ENCODE results near the gene IL1R1.

IL1R1 gene

DNA sequence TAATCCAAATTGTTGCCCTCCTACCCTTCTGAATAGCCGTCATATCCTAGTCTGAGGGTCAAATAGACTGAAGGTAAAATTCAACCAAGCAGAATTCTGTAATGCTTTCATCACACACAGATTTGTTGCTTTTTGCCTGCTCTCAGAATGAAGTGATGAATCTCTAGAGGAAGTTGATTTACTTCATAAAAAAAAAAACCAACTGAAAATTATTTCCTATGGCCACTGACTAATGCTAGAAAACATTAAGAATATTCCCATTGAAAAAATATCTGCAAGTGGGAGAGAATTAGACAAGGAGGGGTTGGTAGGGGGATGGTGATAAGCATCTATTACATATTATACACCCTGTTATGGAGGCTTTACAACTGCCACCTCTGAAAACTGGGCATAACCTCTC is 42.0 kb downstream of the IL1R1 start:
- no peak overlapping the region for H3K23ac ChIP-seq (ENCODE audit: low read depth, low read length, poor library complexity)
- no peak for DNase-seq (ENCODE audit: low spot score)
- H3K27me3 ChIP-seq (ENCODE audit: control insufficient read depth in 3 of 3, insufficient read depth in 3 of 3, low read depth in 1 of 3, low read length in 3 of 3), result peaks cover 0 to 17% (median 13%) of the 10 kb centered on the region in 3 experiments
- H3K9ac ChIP-seq (ENCODE audit: low read depth, low read length, poor library complexity), result no peak overlapping the region
- H3K36me3 ChIP-seq (replicated peaks in 1 of 2; ENCODE audit: control insufficient read depth in 2 of 2, insufficient read depth in 2 of 2, low read length in 2 of 2), result no peaks in the 10 kb centered on the region
- no peak overlapping the region for H4K91ac ChIP-seq (ENCODE audit: low read depth, low read length, poor library complexity)
- no peak overlapping the region for H2BK120ac ChIP-seq (ENCODE audit: low read depth, low read length)
- no CpG with 5 or more reads among the region's 1 CpG for WGBS, 2 donors (ENCODE audit: extremely low coverage in 2 of 2, insufficient read length in 2 of 2, insufficient replicate concordance in 1 of 2)
- no peak overlapping the region for H3K4ac ChIP-seq (ENCODE audit: low read length)
- H2BK5ac ChIP-seq (ENCODE audit: low read length), result no peak overlapping the region
- no peak overlapping the region for H3K14ac ChIP-seq (ENCODE audit: low read length)
- H3K4me1 ChIP-seq (ENCODE audit: control insufficient read depth in 2 of 2, insufficient read depth in 1 of 2, low read depth in 1 of 2, low read length in 2 of 2), result no peaks in the 10 kb centered on the region
- H2BK15ac ChIP-seq (ENCODE audit: low read length), result no peak overlapping the region
- no peak overlapping the region for H2BK12ac ChIP-seq (ENCODE audit: low read length)
- H3K79me1 ChIP-seq (ENCODE audit: low read depth, low read length), result peaks cover 1% of the 10 kb centered on the region
- no peak overlapping the region for H3K27ac ChIP-seq (replicated peaks; ENCODE audit: low read length)
- H3K4me2 ChIP-seq (ENCODE audit: insufficient read depth, low read length, poor library complexity, severe bottlenecking), result no peak overlapping the region
- H2AFZ ChIP-seq (ENCODE audit: low read length), result no peak overlapping the region
- H3K9me3 ChIP-seq (replicated peaks in 1 of 2; ENCODE audit: control insufficient read depth in 2 of 2, insufficient read depth in 1 of 2, low read depth in 1 of 2, low read length in 2 of 2), result no peaks in the 10 kb centered on the region
- H2AK5ac ChIP-seq (ENCODE audit: low read depth, low read length), result no peak overlapping the region
- H3K18ac ChIP-seq (ENCODE audit: low read length), result no peak overlapping the region
- no peak overlapping the region for H4K8ac ChIP-seq (ENCODE audit: low read depth, low read length)
- H3K4me3 ChIP-seq (ENCODE audit: low read length in 2 of 2), result no peak overlapping the region

GRCh38 chr2:102185347-102185746 is 42.8 kb downstream of the IL1R1 start:
- Histone ChIP-seq H4K91ac (ENCODE audit: low read depth, low read length, poor library complexity) (no peak overlapping the region), H3K79me1 (ENCODE audit: low read depth, low read length) (peaks cover 1% of the 10 kb centered on the region), H3K18ac (ENCODE audit: low read length) (no peak overlapping the region), H3K9me3 (replicated peaks in 1 of 2; ENCODE audit: control insufficient read depth in 2 of 2, insufficient read depth in 1 of 2, low read depth in 1 of 2, low read length in 2 of 2) (no peaks in the 10 kb centered on the region), H3K9ac (ENCODE audit: low read depth, low read length, poor library complexity) (no peak overlapping the region), H3K36me3 (replicated peaks in 1 of 2; ENCODE audit: control insufficient read depth in 2 of 2, insufficient read depth in 2 of 2, low read length in 2 of 2) (no peaks in the 10 kb centered on the region), H2BK120ac (ENCODE audit: low read depth, low read length) (no peak overlapping the region), H2BK12ac (ENCODE audit: low read length) (no peak overlapping the region), H3K27ac (replicated peaks; ENCODE audit: low read length) (no peak overlapping the region), H4K8ac (ENCODE audit: low read depth, low read length) (no peak overlapping the region), H3K4me2 (ENCODE audit: insufficient read depth, low read length, poor library complexity, severe bottlenecking) (no peak overlapping the region), H2AFZ (ENCODE audit: low read length) (no peak overlapping the region), H3K23ac (ENCODE audit: low read depth, low read length, poor library complexity) (no peak overlapping the region), H3K4me3 (ENCODE audit: low read length in 2 of 2) (no peak overlapping the region), H3K4me1 (ENCODE audit: control insufficient read depth in 2 of 2, insufficient read depth in 1 of 2, low read depth in 1 of 2, low read length in 2 of 2) (no peaks in the 10 kb centered on the region), H2BK15ac (ENCODE audit: low read length) (no peak overlapping the region), H3K4ac (ENCODE audit: low read length) (no peak overlapping the region), H3K27me3 (ENCODE audit: control insufficient read depth in 3 of 3, insufficient read depth in 3 of 3, low read depth in 1 of 3, low read length in 3 of 3) (peaks cover 0 to 17% (median 13%) of the 10 kb centered on the region in 3 experiments), H2AK5ac (ENCODE audit: low read depth, low read length) (no peak overlapping the region), H3K14ac (ENCODE audit: low read length) (no peak overlapping the region), H2BK5ac (ENCODE audit: low read length) (no peak overlapping the region)
- no peak for DNase-seq (ENCODE audit: low spot score)
- whole genome bisulfite sequencing, 2 donors (ENCODE audit: extremely low coverage in 2 of 2, insufficient read length in 2 of 2, insufficient replicate concordance in 1 of 2), result no CpG with 5 or more reads among the region's 2 CpGs

GRCh38 chr2:102186791-102187495 is 44.4 kb downstream of the IL1R1 start, which contains the start of gene IL1RL2:
IL1RL2 (plus strand) TSS chr2:102187023; CDS start chr2:102187868, 845 bp downstream.
- Histone ChIP-seq H2BK15ac (ENCODE audit: low read length) (no peak within 1 kb of the TSS), H2BK5ac (ENCODE audit: low read length) (no peak within 1 kb of the TSS), H2AK5ac (ENCODE audit: low read depth, low read length) (no peak within 1 kb of the TSS), H3K18ac (ENCODE audit: low read length) (peak within 1 kb of the TSS; percentile 64), H3K9me3 (replicated peaks in 1 of 2; ENCODE audit: control insufficient read depth in 2 of 2, insufficient read depth in 1 of 2, low read depth in 1 of 2, low read length in 2 of 2) (no peaks in the 10 kb centered on the region), H3K27ac (replicated peaks; ENCODE audit: low read length) (no peak within 1 kb of the TSS), H3K36me3 (replicated peaks in 1 of 2; ENCODE audit: control insufficient read depth in 2 of 2, insufficient read depth in 2 of 2, low read length in 2 of 2) (no peaks in the 10 kb centered on the region), H4K91ac (ENCODE audit: low read depth, low read length, poor library complexity) (no peak within 1 kb of the TSS), H3K4me1 (ENCODE audit: control insufficient read depth in 2 of 2, insufficient read depth in 1 of 2, low read depth in 1 of 2, low read length in 2 of 2) (no peaks in the 10 kb centered on the region), H3K4me3 (ENCODE audit: low read length in 2 of 2) (peak within 1 kb of the TSS in 1 of 2 donors; percentile 69), H2BK120ac (ENCODE audit: low read depth, low read length) (no peak within 1 kb of the TSS), H3K14ac (ENCODE audit: low read length) (no peak within 1 kb of the TSS), H3K9ac (ENCODE audit: low read depth, low read length, poor library complexity) (no peak within 1 kb of the TSS), H2AFZ (ENCODE audit: low read length) (peak within 1 kb of the TSS; percentile 35), H3K27me3 (ENCODE audit: control insufficient read depth in 3 of 3, insufficient read depth in 3 of 3, low read depth in 1 of 3, low read length in 3 of 3) (peaks cover 0 to 17% (median 13%) of the 10 kb centered on the region in 3 experiments), H3K4ac (ENCODE audit: low read length) (no peak within 1 kb of the TSS), H2BK12ac (ENCODE audit: low read length) (no peak within 1 kb of the TSS), H3K23ac (ENCODE audit: low read depth, low read length, poor library complexity) (no peak within 1 kb of the TSS), H4K8ac (ENCODE audit: low read depth, low read length) (peak within 1 kb of the TSS; percentile 10), H3K79me1 (ENCODE audit: low read depth, low read length) (peaks cover 1% of the 10 kb centered on the region), H3K4me2 (ENCODE audit: insufficient read depth, low read length, poor library complexity, severe bottlenecking) (peak within 1 kb of the TSS; percentile 54)
- DNase-seq (ENCODE audit: low spot score), result no peak
- no CpG with 5 or more reads among the region's 36 CpGs for WGBS, 2 donors (ENCODE audit: extremely low coverage in 2 of 2, insufficient read length in 2 of 2, insufficient replicate concordance in 1 of 2)

- Histone ChIP-seq H3K79me1 (ENCODE audit: low read depth, low read length) (peaks cover 1% of the 10 kb centered on the region), H3K4me3 (ENCODE audit: low read length in 2 of 2) (peak overlapping the region in 1 of 2 donors; percentile 69), H3K4me2 (ENCODE audit: insufficient read depth, low read length, poor library complexity, severe bottlenecking) (peak overlapping the region; percentile 54), H3K18ac (ENCODE audit: low read length) (peak overlapping the region; percentile 64), H4K91ac (ENCODE audit: low read depth, low read length, poor library complexity) (no peak overlapping the region), H3K9ac (ENCODE audit: low read depth, low read length, poor library complexity) (no peak overlapping the region), H2AK5ac (ENCODE audit: low read depth, low read length) (no peak overlapping the region), H2BK15ac (ENCODE audit: low read length) (no peak overlapping the region), H2BK5ac (ENCODE audit: low read length) (no peak overlapping the region), H2BK120ac (ENCODE audit: low read depth, low read length) (no peak overlapping the region), H4K8ac (ENCODE audit: low read depth, low read length) (no peak overlapping the region), H3K27ac (replicated peaks; ENCODE audit: low read length) (no peak overlapping the region), H2BK12ac (ENCODE audit: low read length) (no peak overlapping the region), H2AFZ (ENCODE audit: low read length) (peak overlapping the region; percentile 35), H3K14ac (ENCODE audit: low read length) (no peak overlapping the region), H3K4ac (ENCODE audit: low read length) (no peak overlapping the region), H3K36me3 (replicated peaks in 1 of 2; ENCODE audit: control insufficient read depth in 2 of 2, insufficient read depth in 2 of 2, low read length in 2 of 2) (no peaks in the 10 kb centered on the region), H3K23ac (ENCODE audit: low read depth, low read length, poor library complexity) (no peak overlapping the region), H3K4me1 (ENCODE audit: control insufficient read depth in 2 of 2, insufficient read depth in 1 of 2, low read depth in 1 of 2, low read length in 2 of 2) (no peaks in the 10 kb centered on the region), H3K9me3 (replicated peaks in 1 of 2; ENCODE audit: control insufficient read depth in 2 of 2, insufficient read depth in 1 of 2, low read depth in 1 of 2, low read length in 2 of 2) (no peaks in the 10 kb centered on the region), H3K27me3 (ENCODE audit: control insufficient read depth in 3 of 3, insufficient read depth in 3 of 3, low read depth in 1 of 3, low read length in 3 of 3) (peaks cover 0 to 17% (median 13%) of the 10 kb centered on the region in 3 experiments)
- no CpG with 5 or more reads among the region's 50 CpGs for WGBS, 2 donors (ENCODE audit: extremely low coverage in 2 of 2, insufficient read length in 2 of 2, insufficient replicate concordance in 1 of 2)
- no peak for DNase-seq (ENCODE audit: low spot score)
Measured at GRCh38 chr2:102187496-102188150, 45.1 kb downstream of the IL1R1 start.
